H1 (cell line): ENCODE data around the gene DCDC2C. TPM values are rescaled to one million over a fixed set of nuclear protein-coding genes. Genes with fewer than 3 reads are reported as not detected.

Experiments used
- CHD7 ChIP-seq: fragments of 300-600 bp; sonication (generic); IDR thresholded peaks from 2 replicates; pipeline ENCODE4 v1.7.1; 2012; ENCODE audit warnings: low read length, moderate library complexity, mild to moderate bottlenecking, inconsistent platforms; ENCODE audit not compliant: insufficient replicate concordance
- SIX5 ChIP-seq: IDR thresholded peaks from 2 replicates; pipeline ENCODE4 v1.6.1; 2011; ENCODE audit warnings: mild to moderate bottlenecking, low read depth, low read length
- TAF7 ChIP-seq: optimal IDR thresholded peaks from 2 replicates; pipeline ENCODE3; 2011; ENCODE audit warnings: low read depth, mild to moderate bottlenecking, inconsistent platforms, low read length, moderate library complexity, borderline replicate concordance
- USF2 ChIP-seq: IDR thresholded peaks from 2 replicates; pipeline ENCODE4 v1.6.1; 2011; ENCODE audit warnings: low read length, improper control_type of control experiment
- polyA plus RNA-seq, 7 experiments: library from polyadenylated mRNA; depleted of rRNA in 3 of 7; stranded (reverse) in 5 of 7; unstranded in 2 of 7; fragments of >200 nt in 5 of 7; fragments of 200-250 nt in 2 of 7; gene quantifications; 1 replicate in 5 of 7; 2 replicates in 1 of 7; 4 replicates in 1 of 7; pipeline versions ENCODE4 v1.2.1 to v1.2.3, GENCODE V29; 2011 to 2013; ENCODE audit warnings: missing spikeins in 2 of 7, mixed read lengths in 2 of 7
- total RNA-seq: library from RNA; stranded (reverse); fragmentation: NEBNext Ultra II Directional; extraction: Animal tissue kit (Norgen Biotek cat#: 25700); gene quantifications from 2 replicates; pipeline ENCODE4 v1.2.1, GENCODE V29; 2021

DCDC2C gene
- total and polyA plus RNA-seq, 2 of the 8 experiments (the other 6 are each of a cell fraction or from before 2014, with no cell fraction given): 0.50 TPM; not detected in 1

GRCh38 chr2:3838348-3838747 is 135.0 kb downstream of the DCDC2C start (continued):
- TF ChIP-seq CHD7: no peak
- TF ChIP-seq SIX5: no peak
- TF ChIP-seq USF2: no peak
- TF ChIP-seq TAF7: no peak
- TF ChIP-seq, all 59 proteins: peak for 0
